Astrocyte (in vitro differentiated cells and primary cell): ENCODE measurements around the gene FOXK2. TPM values are rescaled to one million over a fixed set of nuclear protein-coding genes. Genes with fewer than 3 reads are reported as not detected.
A peak's percentile ranks its signal among the peaks of the same experiment; 100 is the strongest.
"Not testable (repeated sequence)": the region's sequence is repeated elsewhere in the genome, so short reads cannot be mapped to it uniquely, and the experiment has no call there.

Experiments
- DNase-seq: peaks from one replicate; pipeline ENCODE4 v3.0.0-alpha.2; 2010; ENCODE audit warnings: low read depth
- FAIRE-seq: peaks from 2 replicates; lab custom pipeline; 2011; peaks lifted over from hg19 to GRCh38; lab: Jason Lieb, UNC
- H2AFZ ChIP-seq: 2 replicates; pipeline ENCODE4 v1.6.0; 2012; ENCODE audit warnings: low read depth, low read length, inconsistent platforms
- H3K27ac ChIP-seq: 2 replicates; pipeline ENCODE4 v1.5.1; 2011; ENCODE audit warnings: low read depth, low read length, inconsistent platforms
- H3K27me3 ChIP-seq: 2 replicates; pipeline ENCODE4 v1.6.0; 2011; ENCODE audit warnings: low read length, inconsistent platforms; ENCODE audit not compliant: insufficient read depth
- H3K36me3 ChIP-seq: 2 replicates; pipeline ENCODE4 v1.5.1; 2011; ENCODE audit warnings: low read length, inconsistent platforms; ENCODE audit not compliant: insufficient read depth
- H3K4me1 ChIP-seq: 2 replicates; pipeline ENCODE4 v1.5.1; 2011; ENCODE audit warnings: low read length, inconsistent platforms; ENCODE audit not compliant: insufficient read depth
- H3K4me2 ChIP-seq: 2 replicates; pipeline ENCODE4 v1.6.0; 2012; ENCODE audit warnings: low read length, inconsistent platforms
- H3K4me3 ChIP-seq: 2 replicates; pipeline ENCODE4 v1.5.1; 2011; ENCODE audit warnings: low read depth, mild to moderate bottlenecking, low read length, inconsistent platforms; ENCODE audit not compliant: insufficient read depth
- H3K79me2 ChIP-seq: 2 replicates; pipeline ENCODE4 v1.6.0; 2012; ENCODE audit warnings: mild to moderate bottlenecking, low read length, inconsistent platforms; ENCODE audit not compliant: insufficient read depth
- H3K9ac ChIP-seq: 2 replicates; pipeline ENCODE4 v1.6.0; 2012; ENCODE audit warnings: mild to moderate bottlenecking, low read length, inconsistent platforms
- H3K9me3 ChIP-seq: 2 replicates; pipeline ENCODE4 v1.5.1; 2012; ENCODE audit warnings: low read depth, mild to moderate bottlenecking, low read length, inconsistent platforms; ENCODE audit not compliant: insufficient read depth
- H4K20me1 ChIP-seq: 2 replicates; pipeline ENCODE4 v1.6.0; 2012; ENCODE audit warnings: low read length, inconsistent platforms; ENCODE audit not compliant: insufficient read depth
- H3K27ac Mint-ChIP-seq: one replicate; pipeline ENCODE4 v1.8.0; 2021; ENCODE audit warnings: mild to moderate bottlenecking, mixed read lengths; ENCODE audit not compliant: unreplicated experiment
- H3K27me3 Mint-ChIP-seq: one replicate; pipeline ENCODE4 v1.8.0; 2021; ENCODE audit warnings: low read depth, mixed read lengths; ENCODE audit not compliant: unreplicated experiment
- H3K36me3 Mint-ChIP-seq: one replicate; pipeline ENCODE4 v1.8.0; 2021; ENCODE audit warnings: low read depth, mixed read lengths; ENCODE audit not compliant: unreplicated experiment
- H3K4me1 Mint-ChIP-seq: one replicate; pipeline ENCODE4 v1.8.0; 2021; ENCODE audit warnings: low read depth, mixed read lengths; ENCODE audit not compliant: unreplicated experiment
- H3K4me3 Mint-ChIP-seq: one replicate; pipeline ENCODE4 v1.8.0; 2021; ENCODE audit warnings: mild to moderate bottlenecking, moderate library complexity, mixed read lengths; ENCODE audit not compliant: unreplicated experiment
- H3K9me3 Mint-ChIP-seq: one replicate; pipeline ENCODE4 v1.8.0; 2021; ENCODE audit warnings: mild to moderate bottlenecking, mixed read lengths; ENCODE audit not compliant: unreplicated experiment
- EZH2 ChIP-seq: IDR thresholded peaks from 2 replicates; pipeline ENCODE4 v1.6.1; 2012; ENCODE audit warnings: mild to moderate bottlenecking, low read length, inconsistent platforms; ENCODE audit not compliant: insufficient read depth
- total RNA-seq: library from RNA; stranded (reverse); gene quantifications from 2 replicates; pipeline ENCODE4 v1.2.1, GENCODE V29; 2021
- TF ChIP-seq, protein P1 (sequence below): IDR thresholded peaks from 2 replicates; pipeline ENCODE4 v1.5.1; 2011; ENCODE audit warnings: low read depth, mild to moderate bottlenecking, inconsistent platforms, low read length, moderate library complexity; ENCODE audit not compliant: insufficient read depth

FOXK2 gene
- total RNA-seq, 1 donor from 2014 or later, result 68.0 TPM

DNA sequence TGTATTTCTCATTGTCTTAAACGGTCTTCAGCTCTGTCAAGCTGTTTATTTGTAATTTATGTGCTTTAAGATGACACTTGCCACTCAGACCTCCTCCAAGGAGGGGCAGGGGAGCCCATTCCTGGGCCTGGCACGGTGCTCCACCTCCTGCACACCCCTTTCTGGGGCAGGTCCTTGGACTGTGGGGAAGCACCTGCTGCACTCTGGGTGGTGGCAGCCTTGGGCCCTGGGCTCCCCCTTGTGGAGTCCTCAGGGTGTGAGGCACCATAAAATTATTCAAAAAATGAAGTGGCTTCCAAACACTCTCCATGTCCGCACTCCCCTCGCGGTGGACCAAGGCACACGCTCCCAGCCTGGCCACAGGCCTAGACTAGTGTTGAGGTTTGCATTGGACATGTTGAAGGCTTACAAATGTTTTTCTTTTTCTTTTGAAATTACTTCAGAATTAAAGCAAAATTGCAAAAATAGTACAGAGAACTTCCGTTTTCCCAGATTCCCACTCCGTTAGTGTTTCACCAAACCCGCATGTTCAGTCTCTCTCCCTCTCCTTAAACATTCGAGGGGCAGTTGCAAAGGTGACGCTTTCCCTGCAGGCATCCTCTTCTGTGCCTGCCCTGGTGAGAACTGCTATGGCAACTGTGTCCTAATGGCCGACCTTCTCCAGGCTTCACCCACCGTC lies 32.4 kb downstream of the FOXK2 start:
- DNase-seq, result peak; percentile 62
- Histone ChIP-seq H3K27me3 (no peaks in the 10 kb centered on the region), H3K36me3 (no peaks in the 10 kb centered on the region), H3K4me2 (peak overlapping the region; percentile 2), H3K4me3 (no peak overlapping the region), H4K20me1 (peaks cover 87% of the 10 kb centered on the region), H2AFZ (no peak overlapping the region), H3K79me2 (peaks cover 87% of the 10 kb centered on the region), H3K9me3 (no peaks in the 10 kb centered on the region), H3K4me1 (peaks cover 8% of the 10 kb centered on the region), H3K27ac (no peak overlapping the region), H3K9ac (peak overlapping the region; percentile 13)
- no peak overlapping the region for H3K27ac Mint-ChIP-seq
- H3K4me1 Mint-ChIP-seq, result peaks cover 12% of the 10 kb centered on the region
- no peak for FAIRE-seq
- H3K4me3 Mint-ChIP-seq, result no peak overlapping the region
- no peaks in the 10 kb centered on the region for H3K9me3 Mint-ChIP-seq
- peaks cover 5% of the 10 kb centered on the region for H3K36me3 Mint-ChIP-seq
- no peaks in the 10 kb centered on the region for H3K27me3 Mint-ChIP-seq
- TF ChIP-seq, protein P1, sequence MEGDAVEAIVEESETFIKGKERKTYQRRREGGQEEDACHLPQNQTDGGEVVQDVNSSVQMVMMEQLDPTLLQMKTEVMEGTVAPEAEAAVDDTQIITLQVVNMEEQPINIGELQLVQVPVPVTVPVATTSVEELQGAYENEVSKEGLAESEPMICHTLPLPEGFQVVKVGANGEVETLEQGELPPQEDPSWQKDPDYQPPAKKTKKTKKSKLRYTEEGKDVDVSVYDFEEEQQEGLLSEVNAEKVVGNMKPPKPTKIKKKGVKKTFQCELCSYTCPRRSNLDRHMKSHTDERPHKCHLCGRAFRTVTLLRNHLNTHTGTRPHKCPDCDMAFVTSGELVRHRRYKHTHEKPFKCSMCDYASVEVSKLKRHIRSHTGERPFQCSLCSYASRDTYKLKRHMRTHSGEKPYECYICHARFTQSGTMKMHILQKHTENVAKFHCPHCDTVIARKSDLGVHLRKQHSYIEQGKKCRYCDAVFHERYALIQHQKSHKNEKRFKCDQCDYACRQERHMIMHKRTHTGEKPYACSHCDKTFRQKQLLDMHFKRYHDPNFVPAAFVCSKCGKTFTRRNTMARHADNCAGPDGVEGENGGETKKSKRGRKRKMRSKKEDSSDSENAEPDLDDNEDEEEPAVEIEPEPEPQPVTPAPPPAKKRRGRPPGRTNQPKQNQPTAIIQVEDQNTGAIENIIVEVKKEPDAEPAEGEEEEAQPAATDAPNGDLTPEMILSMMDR, result peak; percentile 62
- TF ChIP-seq EZH2, result no peak

DNA sequence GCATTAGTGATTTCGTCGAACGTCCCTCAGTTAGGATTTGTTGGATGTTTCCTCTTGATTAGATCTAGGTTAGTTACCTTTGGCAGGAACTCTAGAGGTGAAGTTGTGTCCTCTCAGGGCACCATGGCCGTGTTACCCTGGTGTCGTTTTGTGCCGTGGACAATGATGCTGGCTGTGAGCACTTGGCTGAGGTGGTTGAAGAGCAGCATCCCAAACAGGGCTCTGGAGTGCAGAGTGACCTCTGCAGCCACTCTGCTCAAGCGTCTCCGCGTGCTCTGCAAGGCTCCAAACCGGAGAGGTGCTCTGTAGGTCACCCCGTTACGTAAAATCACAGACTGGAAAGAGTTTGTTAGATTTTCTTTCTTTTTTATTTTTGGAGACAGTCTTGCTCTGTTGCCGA lies 33.0 kb downstream of the FOXK2 start:
- Histone ChIP-seq H4K20me1 (peaks cover 86% of the 10 kb centered on the region), H3K4me1 (peaks cover 8% of the 10 kb centered on the region), H3K27ac (no peak overlapping the region), H3K79me2 (peaks cover 85% of the 10 kb centered on the region), H2AFZ (no peak overlapping the region), H3K9ac (peak overlapping the region; percentile 13), H3K4me2 (peak overlapping the region; percentile 2), H3K27me3 (no peaks in the 10 kb centered on the region), H3K36me3 (no peaks in the 10 kb centered on the region), H3K4me3 (no peak overlapping the region), H3K9me3 (no peaks in the 10 kb centered on the region)
- Mint-ChIP-seq H3K27me3 (no peaks in the 10 kb centered on the region), H3K4me3 (no peak overlapping the region), H3K36me3 (peaks cover 5% of the 10 kb centered on the region), H3K4me1 (peaks cover 12% of the 10 kb centered on the region), H3K27ac (no peak overlapping the region), H3K9me3 (no peaks in the 10 kb centered on the region)
- no peak for FAIRE-seq
- no peak for DNase-seq
- TF ChIP-seq EZH2, result no peak
- TF ChIP-seq, protein P1, result no peak

DNA sequence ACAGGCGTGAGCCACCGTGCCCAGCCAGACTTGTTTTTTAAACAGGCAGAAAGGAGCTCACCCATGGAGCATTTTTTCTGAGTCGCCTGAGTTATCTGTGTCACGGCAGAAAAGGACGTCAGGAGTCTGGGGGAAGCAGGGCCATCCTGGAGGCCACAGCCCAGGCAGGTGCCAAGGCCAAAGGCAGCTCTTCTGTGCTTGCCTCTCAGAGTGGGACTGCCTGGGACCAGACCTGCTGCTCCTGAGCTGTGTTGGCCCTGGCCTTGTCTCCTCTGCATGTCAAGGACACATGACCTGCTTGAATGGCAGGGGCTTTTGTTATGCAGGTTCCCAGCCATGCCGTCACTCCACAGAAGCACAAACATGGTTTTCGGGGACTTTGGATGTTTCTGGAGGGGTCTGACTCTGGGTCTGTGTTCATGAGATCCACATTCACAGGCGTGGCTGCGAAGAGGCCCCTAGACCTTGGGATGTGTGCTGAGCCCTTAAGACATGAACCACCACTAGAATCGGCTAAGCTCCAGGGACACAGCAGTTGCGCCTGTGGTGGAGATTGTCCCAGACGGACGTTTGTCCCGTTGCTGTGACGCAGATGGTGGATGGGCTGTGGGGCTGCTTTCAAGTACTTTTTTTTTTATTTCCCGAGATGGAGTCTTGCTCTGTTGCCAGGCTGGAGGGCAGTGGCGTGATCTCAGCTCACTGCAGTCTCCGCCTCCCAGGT lies 33.8 kb downstream of the FOXK2 start:
- Mint-ChIP-seq H3K9me3 (no peaks in the 10 kb centered on the region), H3K27ac (peak overlapping the region; percentile 53), H3K27me3 (no peaks in the 10 kb centered on the region), H3K36me3 (peaks cover 3% of the 10 kb centered on the region), H3K4me3 (no peak overlapping the region), H3K4me1 (peaks cover 10% of the 10 kb centered on the region)
- Histone ChIP-seq H3K4me3 (no peak overlapping the region), H3K27ac (no peak overlapping the region), H4K20me1 (peaks cover 86% of the 10 kb centered on the region), H3K27me3 (no peaks in the 10 kb centered on the region), H3K36me3 (no peaks in the 10 kb centered on the region), H3K79me2 (peaks cover 85% of the 10 kb centered on the region), H2AFZ (no peak overlapping the region), H3K9ac (no peak overlapping the region), H3K4me2 (no peak overlapping the region), H3K9me3 (no peaks in the 10 kb centered on the region), H3K4me1 (peaks cover 8% of the 10 kb centered on the region)
- DNase-seq, result no peak
- TF ChIP-seq, protein P1, result no peak
- TF ChIP-seq EZH2, result no peak
- no peak for FAIRE-seq

DNA sequence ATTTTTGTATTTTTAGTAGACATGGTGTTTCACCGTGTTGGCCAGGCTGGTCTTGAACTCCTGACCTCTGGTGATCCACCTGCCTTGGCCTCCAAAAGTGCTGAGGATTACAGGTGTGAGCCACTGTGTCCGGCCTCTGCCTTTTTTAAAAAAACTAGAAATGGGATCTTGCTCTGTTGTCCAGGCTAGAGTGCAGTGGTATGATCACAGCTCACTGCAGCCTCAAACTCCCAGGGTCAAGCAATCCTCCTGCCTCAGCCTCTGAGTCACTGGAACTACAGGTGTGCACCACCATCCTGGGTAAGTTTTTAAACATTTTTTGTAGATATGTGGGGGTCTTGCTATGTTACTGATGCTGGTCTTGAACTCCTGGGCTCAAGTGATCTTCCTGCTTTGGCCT lies 38.0 kb downstream of the FOXK2 start:
- H3K4me2 ChIP-seq, H3K4me1 ChIP-seq, H3K4me3 Mint-ChIP-seq, H3K27ac Mint-ChIP-seq, H3K9me3 ChIP-seq, H2AFZ ChIP-seq, H3K27me3 Mint-ChIP-seq, H3K4me3 ChIP-seq, H3K9me3 Mint-ChIP-seq, DNase-seq, H3K36me3 ChIP-seq, FAIRE-seq, H3K9ac ChIP-seq, H3K27me3 ChIP-seq, H3K36me3 Mint-ChIP-seq, H3K27ac ChIP-seq: not testable (repeated sequence)
- H4K20me1 ChIP-seq, result peaks cover 88% of the 10 kb centered on the region
- peaks cover 11% of the 10 kb centered on the region for H3K4me1 Mint-ChIP-seq
- H3K79me2 ChIP-seq, result peaks cover 88% of the 10 kb centered on the region
